Activated CD8-positive, alpha-beta memory T cell treated with anti-CD3 and anti-CD28 coated beads for 4 hours (primary cell): Measurements from ENCODE around the gene PELI2.
"Not testable (repeated sequence)": the region's sequence is repeated elsewhere in the genome, so short reads cannot be mapped to it uniquely, and the experiment has no call there.

Experiments
- DNase-seq, 2 donors: peaks; one replicate each; pipeline ENCODE4 v3.0.0-alpha.2; 2020; ENCODE audit warnings: low read depth in 2 of 2

The PELI2 gene

DNA sequence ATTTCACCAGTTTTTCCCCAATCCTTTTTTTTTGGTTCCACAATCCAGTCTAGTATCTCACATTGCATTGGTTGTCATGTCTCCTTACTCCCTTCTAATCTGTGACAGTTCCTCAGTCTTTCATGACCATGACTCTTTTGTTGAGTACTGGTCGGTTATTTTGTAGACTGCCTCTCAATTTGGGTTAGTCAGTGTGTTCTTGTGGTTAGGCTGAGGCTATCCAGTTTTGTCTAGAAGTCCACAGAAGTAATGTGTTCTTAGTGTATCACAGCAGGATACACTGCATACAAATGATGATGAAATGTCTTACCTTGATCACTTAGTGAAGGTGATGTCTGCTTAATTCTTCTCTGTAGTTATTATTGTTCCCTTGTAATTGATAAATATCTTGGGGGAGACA, 24.8 kb downstream of the PELI2 start:
- no peak for DNase-seq

DNA sequence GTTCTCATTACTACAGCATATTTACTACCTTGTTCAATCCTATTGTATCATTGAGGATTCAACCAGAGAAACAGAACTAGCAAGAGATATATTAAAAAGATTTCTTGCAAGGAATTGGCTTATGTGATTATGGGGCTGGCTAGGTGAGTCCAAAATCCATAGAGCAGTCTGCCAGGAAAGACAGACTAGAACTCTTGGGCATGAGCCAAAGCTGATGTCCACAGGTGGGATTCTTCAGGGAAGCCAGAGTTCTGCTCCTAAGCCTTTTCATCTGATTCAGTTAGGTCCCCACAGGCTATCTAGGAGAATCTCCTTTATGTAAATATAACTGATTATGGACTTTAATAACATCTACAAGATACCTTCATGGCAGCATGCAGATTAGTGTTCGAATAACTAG, 26.0 kb downstream of the PELI2 start:
- DNase-seq, result no peak

DNA sequence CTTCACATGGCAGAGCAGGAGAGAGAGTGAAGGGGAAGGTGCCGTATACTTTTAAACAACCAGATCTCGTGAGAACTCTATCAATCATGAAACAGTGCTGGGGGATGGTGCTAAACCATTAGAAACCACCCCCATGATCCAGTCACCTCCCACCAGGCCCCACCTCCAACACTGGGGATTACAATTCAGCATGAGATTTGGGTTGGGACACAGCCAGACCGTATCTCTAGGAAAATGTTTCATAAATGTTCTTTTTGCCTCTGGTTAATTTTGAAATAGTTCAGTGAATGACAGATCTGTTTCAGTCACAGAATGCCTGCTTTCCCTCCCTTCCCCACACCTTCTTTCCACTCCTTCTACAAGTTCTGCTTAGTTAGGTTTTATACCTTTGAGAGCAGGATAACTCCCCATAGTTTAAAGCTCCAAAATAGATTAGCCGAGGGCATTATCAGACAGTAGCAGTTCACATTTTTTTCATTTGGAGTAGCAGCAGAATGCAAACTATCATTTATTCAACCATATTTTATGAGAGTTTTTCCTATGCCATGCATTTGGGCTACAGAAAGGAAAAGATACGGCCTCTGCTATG, 27.1 kb downstream of the PELI2 start:
- DNase-seq, result no peak

DNA sequence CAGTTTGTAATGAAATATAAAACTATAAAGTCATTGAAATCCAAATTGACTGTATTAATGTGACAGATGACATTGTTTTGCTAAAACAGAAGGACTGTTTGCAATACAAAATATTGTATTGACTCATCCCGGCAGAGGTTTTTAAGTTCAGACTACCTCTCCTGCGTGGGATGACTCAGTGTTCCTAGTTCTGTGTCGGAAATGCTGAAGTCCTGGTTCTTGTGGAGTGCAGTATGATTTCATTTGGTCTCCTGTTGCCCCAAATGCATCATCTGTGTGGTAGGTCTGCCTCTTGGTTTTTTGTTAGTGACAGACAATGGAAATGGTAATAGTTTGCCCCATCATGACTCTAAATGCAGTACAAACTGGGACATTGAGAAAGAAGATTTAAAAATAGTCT, 27.8 kb downstream of the PELI2 start:
- DNase-seq, result no peak

DNA sequence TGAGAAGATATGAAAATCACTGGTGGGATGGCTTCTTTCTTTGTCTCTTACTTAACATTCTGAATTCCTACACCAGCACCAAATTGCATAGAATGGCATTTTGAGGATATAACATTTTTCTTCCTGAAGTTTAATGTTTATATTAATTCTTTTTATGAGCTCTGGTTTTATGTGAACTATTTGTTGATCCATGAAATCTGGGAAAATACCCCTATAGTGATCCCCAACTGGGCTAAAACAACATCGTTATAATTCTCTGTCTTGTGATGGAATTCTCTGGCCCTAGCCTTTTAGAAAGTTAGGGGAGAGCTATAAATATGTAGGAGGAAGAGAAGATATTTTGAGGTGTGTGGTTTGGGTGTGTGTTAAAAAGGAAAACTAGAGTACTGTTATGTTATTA, 29.2 kb downstream of the PELI2 start:
- DNase-seq, result no peak

DNA sequence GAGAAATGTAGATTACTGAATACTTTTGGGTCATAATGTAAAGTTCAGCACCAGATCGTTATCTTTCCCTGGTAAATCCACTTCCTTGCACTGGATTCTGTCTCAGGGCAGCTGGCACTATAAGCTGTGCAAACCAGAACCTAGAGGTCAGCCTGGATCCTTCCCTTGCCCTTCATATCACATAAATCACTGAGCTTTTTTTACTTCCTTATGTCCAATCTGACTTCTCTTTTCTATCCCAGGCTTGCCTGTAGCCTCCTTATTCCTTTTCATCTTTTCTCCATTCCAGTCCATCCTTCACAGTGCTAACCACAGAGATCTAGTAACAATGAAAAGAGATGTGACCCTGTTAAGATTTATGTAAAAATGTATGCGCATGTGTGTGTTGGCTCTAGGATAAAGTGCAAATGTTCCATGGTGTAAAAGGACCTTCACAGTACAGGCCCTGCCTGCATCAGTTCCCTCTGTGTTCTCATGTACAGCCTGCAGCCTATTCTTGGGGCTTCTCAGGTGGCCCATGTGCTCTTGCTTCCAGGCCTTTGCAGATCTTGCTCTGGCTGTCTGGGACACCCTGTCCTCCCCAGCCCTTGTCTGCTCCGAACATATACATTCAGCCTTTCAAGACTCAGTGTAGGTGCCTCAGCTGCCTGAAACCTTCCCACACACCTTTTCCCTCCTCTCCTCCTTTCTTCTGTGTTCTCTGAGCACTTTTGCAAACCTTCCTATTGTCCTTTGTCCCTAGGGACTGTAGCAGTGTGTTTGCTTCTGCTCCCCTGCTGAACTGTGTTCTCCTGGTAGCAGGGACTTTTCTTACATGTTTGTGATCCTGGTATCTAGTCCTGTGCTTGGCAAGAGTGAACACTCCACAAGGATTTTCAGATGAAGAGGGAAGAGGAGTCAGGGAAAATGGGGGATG, 30.0 kb downstream of the PELI2 start:
- no peak for DNase-seq

DNA sequence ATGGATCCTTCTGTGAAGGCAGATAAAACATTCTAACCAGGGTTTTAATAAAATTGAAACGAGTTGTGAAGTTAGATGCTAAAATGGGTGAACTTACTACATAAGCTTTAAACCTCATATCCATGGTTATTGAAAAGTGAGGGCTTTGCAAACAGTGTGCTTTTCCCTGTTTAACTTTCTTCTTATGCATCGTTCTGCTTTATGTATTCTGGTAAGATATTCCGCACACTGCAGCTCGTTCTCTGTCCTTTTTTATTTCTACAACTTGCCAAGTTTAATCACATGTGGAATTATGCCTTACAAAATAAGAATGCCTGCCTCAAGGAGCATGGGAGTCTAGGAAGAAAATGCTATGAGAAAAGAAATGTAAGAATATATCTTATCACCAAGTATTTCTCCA, 30.9 kb downstream of the PELI2 start:
- DNase-seq, result no peak

DNA sequence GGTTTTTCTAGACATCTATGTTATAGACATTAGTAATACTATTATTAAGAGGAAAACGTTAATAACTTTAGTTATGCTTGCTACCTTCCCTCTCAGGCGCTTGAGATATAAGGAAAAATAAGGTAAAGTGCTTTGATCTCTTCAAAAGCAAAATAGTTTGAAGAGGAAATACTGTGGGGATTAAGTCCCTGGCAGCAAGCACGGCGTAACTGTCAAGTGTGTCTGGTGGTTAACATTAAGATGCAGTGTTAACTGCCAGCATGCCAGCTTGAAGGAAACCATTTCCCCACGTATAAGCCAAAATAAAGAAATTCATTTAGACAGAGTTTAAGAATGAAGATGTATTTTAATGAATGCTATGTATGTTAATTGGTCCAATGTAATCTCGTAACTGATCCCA, 31.8 kb downstream of the PELI2 start:
- no peak for DNase-seq

DNA sequence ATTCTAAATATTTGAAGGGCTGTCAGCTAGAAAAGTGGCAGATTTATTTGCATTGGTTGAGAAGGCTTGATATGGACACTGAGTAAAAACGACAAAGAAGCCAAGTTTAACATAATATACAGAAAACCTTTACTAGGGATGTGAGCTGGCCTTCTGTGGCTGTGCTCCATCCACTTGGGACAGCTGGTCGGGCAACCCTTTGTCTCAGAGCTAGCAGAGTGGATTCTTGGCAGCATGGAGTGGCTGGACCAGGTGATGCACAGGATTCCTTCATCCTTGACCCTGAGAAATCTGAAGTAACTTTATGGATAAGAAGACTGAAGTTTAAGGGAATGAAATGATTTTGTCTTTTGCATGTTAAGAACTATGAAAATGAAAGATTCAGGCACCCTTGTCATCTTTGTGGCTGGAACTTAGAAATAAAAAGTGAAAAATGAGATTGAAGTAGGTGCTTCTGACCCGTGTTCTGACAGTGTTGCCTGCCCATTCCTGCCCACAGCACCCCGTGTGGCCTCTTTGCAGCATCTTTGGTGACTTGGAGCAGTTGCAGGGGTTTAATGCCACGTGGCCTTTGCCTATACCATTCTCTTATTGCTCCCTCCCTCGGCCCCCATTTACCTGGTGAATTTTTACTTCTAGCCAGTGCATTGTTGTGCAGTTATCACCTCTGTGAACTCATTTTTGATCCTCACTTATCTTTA, 32.6 kb downstream of the PELI2 start:
- no peak for DNase-seq

DNA sequence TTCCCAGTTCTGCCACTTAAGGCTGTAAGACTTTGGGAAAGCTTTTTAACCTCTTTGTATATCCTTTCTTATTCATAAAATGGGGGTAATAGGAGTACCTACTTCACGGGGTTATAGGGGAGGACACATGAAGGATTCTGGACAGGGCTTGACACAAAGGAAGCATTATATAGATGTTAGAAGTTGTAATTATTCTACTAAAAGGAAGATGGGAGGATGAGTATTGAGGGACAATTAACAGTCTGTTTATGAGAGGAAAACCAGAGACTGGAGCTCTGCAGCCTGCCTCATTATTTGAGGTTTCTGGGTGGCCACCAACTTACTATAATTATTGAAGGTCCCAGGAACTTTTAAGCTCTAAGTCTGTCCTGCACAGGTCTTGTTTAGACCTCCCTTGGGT, 34.0 kb downstream of the PELI2 start:
- DNase-seq, result no peak

DNA sequence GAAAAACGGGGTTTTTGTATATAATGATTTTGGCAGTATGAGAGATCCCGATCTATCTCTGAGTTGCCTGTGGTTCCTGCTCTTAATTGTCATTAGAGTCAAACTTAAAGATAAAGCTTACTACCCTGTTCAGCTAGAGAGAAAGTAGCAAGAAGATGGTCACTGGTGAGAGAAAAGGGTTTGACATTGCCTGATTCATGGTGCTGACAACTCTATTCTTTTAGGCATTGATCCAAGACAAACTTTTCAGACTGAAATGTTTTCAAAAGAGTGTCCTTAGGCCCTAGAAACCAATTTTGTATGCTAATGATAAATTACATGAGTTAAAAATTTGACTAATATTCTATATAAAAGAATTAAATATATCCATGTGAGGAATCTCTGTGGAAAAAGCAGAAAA, 35.1 kb downstream of the PELI2 start:
- no peak for DNase-seq

DNA sequence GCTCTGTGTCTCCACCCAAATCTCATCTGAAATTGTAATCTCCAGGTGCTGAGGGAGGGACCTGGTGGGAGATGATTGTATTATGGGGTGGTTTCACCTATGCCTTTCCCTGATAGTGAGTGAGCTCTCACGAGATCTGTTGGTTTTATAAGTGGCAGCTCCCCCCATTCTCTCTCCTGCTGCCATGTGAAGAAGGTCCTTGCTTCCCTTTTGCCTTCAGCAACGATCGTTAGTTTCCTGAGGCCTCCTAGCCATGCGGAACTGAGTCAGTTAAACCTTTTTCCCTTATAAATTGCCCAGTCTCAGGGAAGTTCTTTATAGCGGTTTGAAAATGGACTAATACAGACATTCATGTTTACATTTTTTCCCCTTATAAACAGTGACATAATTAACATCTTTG, 36.1 kb downstream of the PELI2 start:
- no peak for DNase-seq

DNA sequence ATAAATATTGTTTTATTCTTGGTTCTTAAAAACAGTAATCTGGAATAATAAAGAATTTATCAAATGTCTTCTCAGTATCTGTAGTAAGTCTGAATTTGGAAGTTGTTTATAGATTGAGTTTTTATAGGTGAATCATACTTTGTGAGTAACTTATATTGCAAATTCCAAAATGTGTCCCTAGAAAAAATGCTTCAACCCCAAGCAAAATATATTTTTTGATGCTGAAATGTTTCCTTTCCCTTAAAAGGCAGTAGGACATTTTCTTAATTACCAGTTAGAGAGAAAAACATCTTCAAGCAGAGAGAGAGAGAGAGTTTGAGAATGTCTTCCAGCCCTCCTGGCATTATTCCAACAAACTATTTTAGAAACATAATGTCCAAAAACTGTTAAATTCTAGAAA, 37.9 kb downstream of the PELI2 start:
- no peak for DNase-seq

DNA sequence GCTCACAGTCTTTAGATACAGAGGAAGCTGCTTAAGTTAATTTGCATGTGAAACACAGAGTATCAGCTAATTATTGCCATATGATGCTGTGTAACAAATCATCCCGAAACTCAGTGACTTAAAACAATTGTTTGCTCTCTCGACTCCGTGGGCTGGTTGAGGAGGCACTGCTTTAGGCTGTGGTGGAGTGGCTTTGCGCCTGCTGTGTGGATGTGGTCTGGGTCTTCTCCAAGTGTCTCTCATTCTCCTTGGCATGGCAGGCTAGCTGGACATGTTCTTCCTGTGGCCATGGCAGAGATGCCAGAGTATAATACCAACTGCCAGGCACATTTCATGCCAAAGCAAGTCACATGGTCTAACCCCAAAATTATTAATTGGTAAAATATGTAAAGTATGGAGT, 40.9 kb downstream of the PELI2 start:
- no peak for DNase-seq

DNA sequence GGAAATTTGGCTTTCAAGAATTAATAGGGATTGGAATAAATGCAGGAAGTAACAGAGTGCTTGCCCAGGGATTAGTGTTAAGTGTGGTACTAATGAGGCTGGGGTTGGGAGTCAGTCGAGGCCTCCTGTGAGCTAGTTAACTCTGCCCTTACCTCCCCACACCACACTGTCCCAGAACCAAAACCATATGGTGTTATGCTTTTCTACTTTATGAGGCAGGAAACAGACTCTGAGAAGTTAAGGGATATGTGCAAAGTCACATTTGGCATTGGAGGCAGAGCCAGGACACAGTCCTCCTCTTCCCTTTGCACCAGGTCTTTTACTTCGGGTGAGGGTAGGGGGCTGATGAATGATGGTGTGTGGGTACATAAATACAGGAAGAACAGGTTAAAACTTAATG, 41.9 kb downstream of the PELI2 start:
- no peak for DNase-seq

DNA sequence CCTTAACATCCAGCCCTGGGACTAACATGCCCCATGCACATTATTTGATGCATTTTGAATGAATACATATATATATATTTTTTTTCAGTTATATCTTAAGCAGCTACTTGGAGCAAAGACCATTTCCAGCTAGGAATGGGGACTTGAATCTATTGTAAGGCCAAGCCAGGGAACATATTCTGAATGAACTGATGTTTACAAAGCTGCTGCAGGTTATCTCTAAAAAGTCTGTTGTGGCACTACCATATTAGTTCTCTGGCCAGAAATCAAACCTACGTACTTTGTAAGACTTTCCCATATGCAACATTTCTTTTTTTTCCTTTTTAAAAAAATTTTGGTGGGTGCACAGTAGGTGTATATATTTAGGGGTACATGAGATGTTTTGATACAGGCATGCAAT, 43.4 kb downstream of the PELI2 start:
- no peak for DNase-seq

DNA sequence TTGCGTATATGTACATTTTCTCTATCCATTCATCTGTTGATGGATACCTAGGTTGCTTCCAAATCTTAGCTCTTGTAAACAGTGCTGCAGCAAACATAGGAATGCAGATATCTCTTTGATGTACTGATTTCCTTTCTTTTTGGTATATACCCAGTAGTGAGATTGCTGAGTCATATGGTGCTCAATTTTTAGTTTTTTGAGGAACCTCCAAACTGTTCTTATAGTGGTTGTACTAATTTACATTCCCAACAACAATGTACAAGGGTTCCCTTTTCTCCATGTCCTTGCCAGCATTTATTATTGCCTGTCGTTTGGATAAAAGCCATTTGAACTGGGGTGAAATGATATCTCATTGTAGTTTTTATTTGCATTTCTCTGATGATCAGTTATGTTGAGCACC, 44.3 kb downstream of the PELI2 start:
- no peak for DNase-seq

DNA sequence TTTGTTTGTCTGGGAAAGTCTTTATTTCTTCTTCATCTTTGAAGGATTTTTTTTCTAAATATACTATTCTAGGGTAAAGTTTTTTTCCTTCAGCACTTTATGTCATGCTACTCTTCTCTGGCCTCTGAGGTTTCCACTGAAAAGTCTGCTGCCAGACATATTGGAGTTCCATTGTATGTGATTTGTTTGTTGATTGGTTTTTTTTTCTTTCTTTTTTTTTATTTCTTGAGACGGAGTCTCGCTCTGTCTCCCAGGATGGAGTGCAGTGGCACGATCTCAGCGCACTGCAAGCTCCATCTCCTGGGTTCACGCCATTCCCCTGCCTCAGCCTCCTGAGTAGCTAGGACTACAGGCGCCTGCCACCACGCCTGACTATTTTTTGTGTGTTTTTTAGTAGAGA, 48.4 kb downstream of the PELI2 start:
- DNase-seq, result not testable (repeated sequence)

DNA sequence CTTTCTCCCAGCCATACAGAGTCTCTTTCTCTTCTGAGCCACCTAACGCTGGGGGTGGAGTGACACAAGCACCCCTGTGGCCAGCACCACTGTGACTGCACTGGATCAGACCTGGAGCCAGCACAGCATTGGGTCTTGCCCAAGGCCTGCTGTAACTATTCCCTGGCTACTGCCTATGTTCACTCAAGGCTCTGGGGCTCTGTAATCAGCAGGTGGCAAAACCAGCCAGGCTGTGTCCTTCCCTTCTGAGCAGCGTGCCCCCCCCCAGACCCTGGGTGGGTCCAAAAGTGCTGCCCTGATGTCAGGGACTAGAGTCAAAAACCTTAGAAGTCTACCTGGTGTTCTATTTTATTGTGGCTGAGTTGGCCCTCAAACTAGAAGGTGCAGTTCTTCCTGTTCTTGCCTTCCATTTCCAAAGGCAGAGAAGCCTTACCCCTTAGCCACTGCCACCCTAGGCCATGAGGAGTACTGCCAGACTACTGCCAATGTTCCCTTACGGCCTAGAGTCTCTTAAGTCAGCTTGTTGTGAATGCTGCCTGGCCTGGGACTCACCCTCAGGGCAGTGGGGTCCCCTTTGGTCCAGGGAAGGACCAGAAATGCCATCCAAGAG, 49.9 kb downstream of the PELI2 start:
- no peak for DNase-seq

DNA sequence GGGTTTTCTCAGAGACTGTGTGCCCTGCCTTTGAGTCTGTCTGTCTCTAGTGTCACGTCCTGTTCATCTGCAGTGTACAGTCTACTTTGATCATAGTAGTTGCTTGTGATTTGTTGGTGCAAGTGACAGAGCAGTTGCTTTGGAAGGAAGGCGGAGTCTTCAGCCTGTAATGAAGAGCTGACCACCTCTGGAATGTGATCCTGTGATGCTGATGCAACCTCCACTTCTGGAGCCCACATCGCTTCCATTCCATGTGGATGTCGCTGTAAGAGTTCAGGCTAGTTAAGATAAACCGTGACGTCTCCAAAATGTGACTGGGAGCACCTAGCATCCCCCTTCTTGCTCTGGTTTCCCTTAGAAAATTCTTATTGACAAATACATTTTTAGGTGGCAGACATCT, 51.8 kb downstream of the PELI2 start:
- DNase-seq, result no peak

DNA sequence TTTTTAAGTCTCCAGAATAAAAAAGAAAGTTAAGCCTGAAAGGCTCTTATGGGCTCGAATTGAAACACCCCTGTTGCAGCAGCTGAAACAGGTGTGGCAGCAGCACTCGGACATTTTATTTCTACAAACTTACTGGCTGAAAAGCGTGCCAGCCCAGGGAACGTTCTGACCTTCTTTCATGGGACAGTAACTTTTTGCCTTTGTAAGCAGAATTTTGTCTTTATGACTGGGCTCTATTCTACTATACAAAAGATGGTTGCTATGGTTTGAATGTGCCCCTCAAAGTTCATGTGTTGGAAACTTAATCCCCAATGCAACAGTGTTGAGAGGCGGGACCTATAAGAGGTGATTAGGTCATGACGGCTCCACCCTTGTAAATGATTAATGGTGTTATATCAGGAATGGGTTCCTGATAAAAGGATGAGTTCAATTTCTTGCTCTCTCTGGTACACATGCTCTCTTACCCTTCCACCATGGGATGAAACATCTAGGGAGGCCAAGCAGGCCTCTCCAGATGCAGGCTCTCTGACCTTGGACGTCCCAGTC, 52.7 kb downstream of the PELI2 start:
- no peak for DNase-seq

DNA sequence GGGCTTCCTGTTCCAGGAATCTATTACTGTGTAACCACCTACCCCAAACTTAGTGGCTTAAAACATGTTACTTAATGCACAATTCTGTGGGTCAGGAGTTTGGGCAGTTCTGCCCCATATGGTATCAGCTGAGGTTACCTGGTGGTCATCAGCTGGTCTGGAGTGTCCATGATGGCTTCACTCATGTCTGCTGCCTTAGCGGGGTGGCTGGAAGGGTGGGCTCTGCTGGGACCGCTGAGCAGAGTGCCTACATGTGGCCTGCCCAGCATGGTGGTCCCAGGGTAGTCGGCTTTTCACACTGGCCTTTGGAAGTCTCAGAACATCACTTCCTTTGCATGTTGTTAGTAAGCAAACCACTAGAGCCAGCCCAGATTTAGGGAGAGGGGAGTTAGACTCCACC, 53.9 kb downstream of the PELI2 start:
- DNase-seq, result no peak
